ENCODE measurements around the gene ADGRA3.

Gene ADGRA3

GRCh38 chr4:22515888-22516541 lies at the start of gene ADGRA3:
Gene ADGRA3, minus strand, starts transcription at chr4:22516066. Its CDS starts 282 bp downstream, at chr4:22515784.
- DNase-seq (ENCODE audit: low spot score), result no peak

GRCh38 chr4:22556495-22556894 lies 40.6 kb upstream of the ADGRA3 start:
- DNase-seq (ENCODE audit: low spot score), result no peak

- no peak for DNase-seq (ENCODE audit: low spot score)
Observed at GRCh38 chr4:22554670-22555069, 38.8 kb upstream of the ADGRA3 start.

- no peak for DNase-seq (ENCODE audit: low spot score)
Observed at GRCh38 chr4:22553560-22553959, 37.7 kb upstream of the ADGRA3 start.

- DNase-seq (ENCODE audit: low spot score), result no peak
Observed at GRCh38 chr4:22552812-22553211, 36.9 kb upstream of the ADGRA3 start.

GRCh38 chr4:22551550-22551949 lies 35.7 kb upstream of the ADGRA3 start:
- DNase-seq (ENCODE audit: low spot score), result no peak

- no peak for DNase-seq (ENCODE audit: low spot score)
Observed at GRCh38 chr4:22546299-22546698, 30.4 kb upstream of the ADGRA3 start.

GRCh38 chr4:22539251-22539650 lies 23.4 kb upstream of the ADGRA3 start:
- no peak for DNase-seq (ENCODE audit: low spot score)

- no peak for DNase-seq (ENCODE audit: low spot score)
Observed at GRCh38 chr4:22537864-22538263, 22.0 kb upstream of the ADGRA3 start.

- no peak for DNase-seq (ENCODE audit: low spot score)
Observed at GRCh38 chr4:22534374-22534773, 18.5 kb upstream of the ADGRA3 start.

- no peak for DNase-seq (ENCODE audit: low spot score)
Observed at GRCh38 chr4:22532896-22533295, 17.0 kb upstream of the ADGRA3 start.

- DNase-seq (ENCODE audit: low spot score), result no peak
Observed at GRCh38 chr4:22532117-22532516, 16.3 kb upstream of the ADGRA3 start.

- no peak for DNase-seq (ENCODE audit: low spot score)
Observed at GRCh38 chr4:22531311-22532019, 15.6 kb upstream of the ADGRA3 start.

GRCh38 chr4:22524895-22525294 lies 9.0 kb upstream of the ADGRA3 start:
- DNase-seq (ENCODE audit: low spot score), result no peak

GRCh38 chr4:22522706-22523501 lies 7.0 kb upstream of the ADGRA3 start:
- DNase-seq (ENCODE audit: low spot score), result no peak

- no peak for DNase-seq (ENCODE audit: low spot score)
Observed at GRCh38 chr4:22522206-22522605, 6.3 kb upstream of the ADGRA3 start.

GRCh38 chr4:22521240-22521639 lies 5.4 kb upstream of the ADGRA3 start:
- no peak for DNase-seq (ENCODE audit: low spot score)

- no peak for DNase-seq (ENCODE audit: low spot score)
Observed at GRCh38 chr4:22515145-22515887, 550 bp downstream of the ADGRA3 start.

GRCh38 chr4:22514481-22514880 lies 1.4 kb downstream of the ADGRA3 start:
- no peak for DNase-seq (ENCODE audit: low spot score)

GRCh38 chr4:22514001-22514400 lies 1.9 kb downstream of the ADGRA3 start:
- no peak for DNase-seq (ENCODE audit: low spot score)

- no peak for DNase-seq (ENCODE audit: low spot score)
Observed at GRCh38 chr4:22512306-22512705, 3.6 kb downstream of the ADGRA3 start.

GRCh38 chr4:22510750-22511149 lies 5.1 kb downstream of the ADGRA3 start:
- no peak for DNase-seq (ENCODE audit: low spot score)

All from CD4-positive, alpha-beta T cell treated with Interleukin-15 for 4 hours (primary cell).